Hippocampal formation (tissue), 2 donors: ENCODE data around the gene SPP2.

Source experiments
- DNase-seq, 2 donors: peaks; one replicate each; lab custom pipeline; 2025; lab: John Stamatoyannopoulos, UW

Gene SPP2

DNA sequence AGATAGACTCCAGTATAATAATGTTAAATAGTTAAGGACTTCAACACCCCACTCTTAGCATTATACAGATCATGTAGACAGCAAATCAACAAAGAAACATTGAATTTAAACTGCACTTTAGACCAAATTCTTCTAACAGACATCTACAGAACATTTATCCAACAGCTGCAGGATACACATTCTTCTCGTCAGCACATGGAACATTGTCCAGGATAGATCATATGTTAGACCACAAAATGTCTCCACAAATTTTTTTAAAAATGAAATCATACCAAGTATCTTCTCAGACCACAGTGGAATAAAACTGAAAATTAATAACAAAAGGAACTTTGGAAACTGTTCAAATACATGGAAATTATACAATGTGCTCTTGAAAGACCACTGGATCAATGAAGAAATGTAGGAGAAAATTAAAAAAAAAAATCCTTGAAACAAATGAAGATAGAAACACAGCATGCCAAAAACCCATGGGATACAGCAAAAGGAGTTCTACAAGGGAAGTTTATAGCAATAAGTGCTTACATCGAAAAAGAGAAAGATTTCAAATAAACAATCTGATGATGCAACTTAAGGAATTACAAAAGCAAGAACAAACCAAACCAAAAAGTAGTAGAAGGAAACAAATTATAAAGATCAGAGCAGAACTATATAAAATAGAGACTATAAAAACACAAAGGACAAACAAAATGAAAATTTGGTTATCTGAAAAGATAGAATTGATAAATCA, 12.3 kb upstream of the SPP2 start:
- no peak for DNase-seq

DNA sequence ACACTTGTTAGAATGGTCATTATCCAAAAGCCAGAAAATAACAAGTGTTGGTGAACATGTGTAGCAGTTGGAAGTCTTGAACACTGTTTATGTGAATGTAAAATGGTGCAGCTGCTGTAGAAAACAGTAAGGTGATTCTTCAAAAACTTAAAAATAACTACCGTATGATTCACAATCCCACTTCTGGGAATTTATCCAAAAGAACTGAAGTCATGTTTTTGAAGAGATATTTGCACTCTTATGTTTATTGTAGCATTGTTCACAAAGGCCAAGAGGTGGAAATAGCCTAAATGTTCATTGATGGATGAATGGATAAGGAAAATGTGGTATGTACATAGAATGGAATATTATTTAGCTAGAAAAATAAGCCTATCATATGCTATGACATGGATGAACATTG, 6.3 kb upstream of the SPP2 start:
- no peak for DNase-seq

DNA sequence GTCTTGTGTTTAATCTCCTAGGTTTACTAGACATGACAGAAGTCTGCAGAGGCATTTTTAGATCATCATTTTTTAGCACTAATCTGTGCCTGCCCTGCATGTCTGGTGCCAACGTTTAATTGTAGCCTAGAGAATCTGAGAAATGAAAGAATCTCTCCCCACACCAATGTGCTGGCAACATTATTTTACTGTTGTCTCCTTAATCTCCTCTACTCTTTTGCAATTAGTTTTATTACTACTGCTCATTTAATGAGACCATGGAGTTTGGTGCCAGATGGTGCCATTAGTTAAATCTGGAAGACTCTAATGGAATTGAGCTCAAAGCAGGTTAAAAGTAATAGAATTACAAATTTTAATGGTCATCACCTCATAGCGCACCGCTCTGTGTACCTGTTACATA, 4.0 kb upstream of the SPP2 start:
- no peak for DNase-seq

DNA sequence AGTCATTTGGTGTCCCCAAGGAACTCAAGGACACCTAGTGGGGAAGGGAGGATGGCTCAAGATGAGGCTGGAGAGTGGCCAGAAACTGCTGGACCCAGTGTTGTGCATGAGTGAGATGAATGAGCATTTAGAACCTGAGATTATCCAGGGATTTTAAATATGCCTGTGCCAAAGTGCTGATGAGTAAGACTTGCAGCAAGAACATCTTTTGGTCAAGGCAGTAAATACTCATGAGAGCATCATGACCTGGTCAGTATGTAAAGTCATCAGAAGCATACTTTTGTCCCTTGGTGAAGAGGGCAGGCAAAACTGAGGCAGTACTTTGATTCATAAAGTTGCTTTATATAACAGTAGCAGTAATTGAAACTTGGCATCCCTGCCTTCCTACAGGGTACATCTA, 3.1 kb upstream of the SPP2 start:
- DNase-seq, result no peak

DNA sequence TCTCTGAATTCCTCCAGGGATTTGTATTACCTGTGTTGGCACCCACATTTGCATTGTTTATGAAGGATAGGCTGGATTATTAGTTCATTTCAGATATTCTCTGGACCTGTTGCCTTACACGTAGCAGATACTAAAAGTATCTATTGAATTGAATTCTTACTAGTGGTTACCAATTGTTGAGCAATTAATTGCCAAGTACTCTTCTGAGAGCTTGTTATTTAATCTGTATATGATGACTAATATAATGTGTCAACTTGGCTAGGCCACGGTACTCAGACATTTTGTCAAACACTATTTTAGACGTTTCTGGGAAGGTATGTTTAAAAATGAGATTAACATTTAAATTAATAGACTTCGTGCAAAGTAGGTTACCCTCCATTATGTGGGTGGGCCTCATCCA, 2.5 kb upstream of the SPP2 start:
- DNase-seq, result no peak

DNA sequence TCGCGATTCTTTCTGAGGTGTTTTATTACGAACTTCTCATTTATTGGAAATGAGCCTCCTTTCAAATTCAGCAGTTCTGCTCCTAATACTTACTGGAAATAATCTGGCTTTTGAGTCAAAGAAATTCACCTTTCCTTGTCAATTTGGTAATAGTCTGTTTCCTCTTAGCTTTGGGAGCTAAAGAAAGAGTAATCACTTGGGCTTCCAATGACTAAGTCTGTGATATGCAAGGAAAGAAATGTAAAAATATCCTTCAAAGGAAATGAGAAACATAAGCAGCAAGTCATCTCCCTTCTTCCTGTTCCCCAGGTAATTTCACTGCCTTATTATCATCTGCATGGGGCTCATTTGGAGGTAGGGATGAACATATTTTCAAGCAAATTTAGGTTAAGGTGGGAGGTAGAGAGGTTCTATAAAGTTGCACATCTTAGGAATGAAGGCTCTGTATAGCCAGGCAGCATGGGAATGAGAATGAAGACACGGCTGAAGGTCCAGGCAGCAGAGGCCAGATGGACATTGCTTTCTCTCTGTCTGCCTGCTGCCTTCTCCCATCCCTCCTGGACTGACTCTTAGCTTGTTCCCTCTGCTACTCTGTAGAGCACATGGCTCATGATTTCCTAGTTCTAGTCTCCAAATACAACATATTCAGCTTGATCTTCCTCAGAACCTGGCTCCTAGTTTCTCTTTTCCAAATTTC, 1.0 kb downstream of the SPP2 start:
- DNase-seq, result no peak

DNA sequence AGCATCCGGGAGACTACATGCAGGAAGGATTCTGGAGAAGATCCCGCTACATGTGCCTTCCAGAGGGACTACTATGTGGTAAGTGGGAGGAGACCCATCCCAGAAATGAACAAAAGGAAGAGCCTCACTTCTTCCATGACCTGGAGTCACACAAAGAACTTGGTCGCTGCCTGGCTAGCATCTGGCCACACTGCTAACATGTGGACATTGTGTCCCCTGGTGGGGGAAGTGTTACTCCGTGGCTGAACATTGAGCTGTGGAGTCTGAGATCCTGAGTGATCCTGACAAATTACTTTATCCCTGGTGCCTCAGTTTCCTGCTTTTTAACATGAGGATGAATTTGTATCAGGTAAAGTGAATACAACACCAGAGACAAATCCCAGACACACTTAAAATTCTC, 8.4 kb downstream of the SPP2 start:
- no peak for DNase-seq

DNA sequence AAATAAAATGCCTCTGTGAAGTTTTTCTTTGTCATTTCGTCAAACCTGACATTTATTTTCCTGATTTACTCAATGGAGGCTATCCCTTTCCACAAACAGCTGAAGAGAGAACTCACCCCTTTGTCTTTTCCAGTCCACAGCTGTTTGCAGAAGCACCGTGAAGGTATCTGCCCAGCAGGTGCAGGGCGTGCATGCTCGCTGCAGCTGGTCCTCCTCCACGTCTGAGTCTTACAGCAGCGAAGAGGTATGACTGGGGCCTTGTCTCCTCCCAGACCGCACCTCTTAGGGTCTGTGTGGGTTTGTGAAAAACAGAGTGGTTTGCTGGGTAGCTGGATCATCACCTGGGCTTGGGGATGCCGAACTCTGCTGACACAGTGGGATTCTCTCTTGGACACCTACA, 9.7 kb downstream of the SPP2 start:
- DNase-seq, result no peak

DNA sequence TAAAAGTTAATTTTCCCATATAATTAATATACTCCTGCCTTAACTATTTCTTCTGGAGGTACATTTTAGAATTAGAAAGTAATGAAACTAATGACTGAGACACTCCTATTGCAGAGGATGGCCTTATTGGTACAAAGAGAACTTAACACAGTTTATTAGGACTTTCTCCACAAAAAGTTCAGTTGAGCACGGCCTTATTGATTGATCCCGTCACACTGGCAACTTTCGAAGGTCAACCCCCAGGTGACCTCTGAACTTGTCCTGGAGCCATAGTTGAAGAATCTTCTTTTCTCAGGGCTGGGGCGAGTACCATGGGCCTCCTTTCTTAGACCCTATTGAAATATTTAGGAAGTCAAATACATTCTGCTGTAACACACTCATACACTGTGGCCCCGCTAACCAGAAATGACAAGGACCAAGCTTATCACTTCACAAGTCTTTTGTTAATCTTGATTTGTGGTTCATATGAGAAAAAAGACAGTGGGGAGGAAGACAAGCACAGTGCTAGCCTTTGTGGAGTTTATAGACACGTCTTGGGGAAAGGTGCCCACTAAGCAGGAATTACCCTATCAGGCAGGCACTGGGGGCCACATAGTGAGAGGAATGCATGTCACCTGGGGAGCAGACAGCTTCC, 11.2 kb downstream of the SPP2 start:
- no peak for DNase-seq

DNA sequence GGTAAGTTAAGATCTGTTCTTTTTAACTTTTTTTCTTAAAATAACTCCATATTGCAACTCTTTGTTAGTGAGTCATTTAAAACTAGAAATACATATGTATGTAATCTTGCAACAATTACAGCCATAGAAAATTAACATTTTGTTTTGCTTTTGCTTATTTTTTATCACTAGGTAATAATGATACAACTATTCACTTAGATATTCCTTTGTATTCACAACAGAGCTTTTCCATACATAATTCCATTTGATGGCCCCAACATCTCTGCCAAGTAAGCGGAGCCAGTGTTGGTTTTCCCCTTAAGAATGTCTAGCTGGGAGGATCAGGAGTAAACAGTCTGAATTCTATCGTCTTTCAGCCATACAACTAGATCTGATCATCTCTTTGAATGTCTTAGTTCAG, 16.1 kb downstream of the SPP2 start:
- DNase-seq, result no peak

DNA sequence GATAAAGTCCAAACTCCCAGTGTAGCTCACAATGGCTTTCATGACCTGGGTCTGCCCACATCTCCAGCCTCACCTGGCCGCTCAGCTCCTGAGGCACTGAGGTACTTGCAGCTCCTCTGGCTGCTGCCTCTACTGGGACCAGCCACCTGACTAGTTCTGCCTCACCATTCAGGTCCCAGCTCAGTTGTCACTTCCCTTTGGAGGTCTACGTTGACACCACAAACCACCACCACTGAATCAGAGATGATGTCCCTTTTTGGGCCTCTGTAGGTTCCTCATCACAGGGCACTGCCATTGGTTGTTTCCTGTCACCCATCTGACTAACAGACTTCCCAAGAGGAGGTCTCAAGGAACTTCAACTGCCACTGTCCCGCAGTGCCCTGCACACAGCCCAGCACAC, 21.2 kb downstream of the SPP2 start:
- DNase-seq, result no peak

DNA sequence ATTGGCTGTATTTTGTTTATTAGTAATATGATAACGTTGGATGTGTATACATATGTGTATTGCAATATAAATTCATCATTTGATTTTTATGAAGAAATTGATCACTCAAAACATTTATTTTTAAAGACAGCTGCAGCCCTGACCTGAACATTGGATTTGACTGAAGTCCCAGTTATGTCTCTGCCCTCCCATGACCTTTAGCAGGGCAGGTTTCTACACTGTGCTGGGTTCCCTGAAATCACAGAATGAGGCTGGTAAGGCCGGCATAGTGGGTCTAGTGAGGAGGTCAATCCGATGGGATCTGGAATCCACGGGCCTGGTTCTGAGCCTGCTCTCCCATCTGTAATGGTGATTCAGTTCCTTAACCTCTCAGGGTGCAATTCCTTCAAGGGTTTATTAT, 22.0 kb downstream of the SPP2 start:
- no peak for DNase-seq

DNA sequence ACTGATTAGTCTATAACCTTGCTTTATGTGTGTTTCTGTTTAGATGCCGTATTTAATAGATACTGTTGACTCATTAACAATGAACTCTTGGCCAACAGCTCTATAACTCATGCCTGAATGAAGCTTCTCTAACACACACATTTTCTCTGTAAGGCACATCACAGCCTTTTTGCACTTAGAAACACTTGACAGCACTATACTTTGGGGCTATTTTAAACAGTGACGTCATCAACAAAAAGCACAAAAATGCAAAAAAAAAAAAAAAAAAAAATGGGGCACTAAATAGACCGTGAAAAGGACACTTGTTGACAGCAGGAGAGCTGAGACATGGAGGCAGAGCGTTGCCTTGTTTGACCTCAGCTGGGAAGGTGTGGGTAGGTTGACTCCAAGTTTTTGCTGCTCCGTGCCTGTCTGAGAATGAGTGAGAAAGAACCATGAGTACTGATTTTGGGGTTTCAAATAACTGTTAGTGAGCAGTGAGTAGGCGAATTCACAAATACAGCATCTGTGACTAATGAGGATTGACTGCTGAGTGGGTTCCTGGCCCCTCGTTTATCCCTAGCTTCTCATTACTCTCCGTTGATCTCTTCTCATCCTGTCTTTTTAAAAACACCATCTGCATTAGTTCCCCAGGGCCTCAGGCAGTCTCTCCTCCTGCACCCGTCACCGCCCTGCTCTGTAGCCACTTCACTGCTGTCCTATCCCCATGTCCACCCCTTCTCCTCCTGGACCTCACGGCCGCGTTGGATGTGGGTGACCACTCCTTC, 24.4 kb downstream of the SPP2 start:
- DNase-seq, result no peak

DNA sequence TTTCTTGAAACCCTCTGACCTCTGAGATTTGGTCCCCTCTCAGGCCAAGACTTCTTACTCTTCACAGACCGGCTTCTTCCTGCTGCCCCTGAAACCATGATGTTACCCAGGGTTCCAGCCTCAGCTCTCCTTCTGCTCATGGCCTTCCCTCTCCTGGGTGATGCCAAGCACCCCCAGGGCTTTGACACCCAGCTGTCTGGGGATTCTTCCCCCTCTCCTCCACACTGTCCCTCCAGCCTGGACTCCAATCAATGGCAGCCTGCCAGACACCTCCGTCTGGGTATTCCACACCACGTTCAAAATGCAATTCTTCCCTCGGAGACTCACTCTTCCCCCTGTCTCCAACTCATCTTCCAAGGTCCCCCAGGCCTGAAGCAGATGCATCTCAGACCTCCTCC, 25.0 kb downstream of the SPP2 start:
- no peak for DNase-seq

DNA sequence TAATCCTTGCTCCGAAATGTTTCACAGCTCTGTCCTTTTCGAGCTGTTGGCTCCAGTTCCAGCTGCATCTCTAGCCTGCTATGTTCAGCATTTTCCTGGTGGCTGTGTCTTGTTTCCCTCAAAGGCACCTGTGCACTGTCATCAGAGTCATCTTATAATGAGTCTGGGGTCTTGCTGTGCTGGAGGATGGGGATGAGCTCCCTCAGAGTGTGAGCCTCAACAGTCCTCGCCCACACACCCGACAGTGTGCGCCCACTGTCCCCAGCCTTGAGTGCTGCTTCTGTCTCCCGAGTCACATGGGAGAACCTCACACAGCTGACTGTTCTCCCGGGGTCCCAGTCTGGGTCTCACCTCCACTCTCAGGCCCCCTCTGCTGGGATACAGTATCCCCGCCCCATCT, 25.4 kb downstream of the SPP2 start:
- no peak for DNase-seq

DNA sequence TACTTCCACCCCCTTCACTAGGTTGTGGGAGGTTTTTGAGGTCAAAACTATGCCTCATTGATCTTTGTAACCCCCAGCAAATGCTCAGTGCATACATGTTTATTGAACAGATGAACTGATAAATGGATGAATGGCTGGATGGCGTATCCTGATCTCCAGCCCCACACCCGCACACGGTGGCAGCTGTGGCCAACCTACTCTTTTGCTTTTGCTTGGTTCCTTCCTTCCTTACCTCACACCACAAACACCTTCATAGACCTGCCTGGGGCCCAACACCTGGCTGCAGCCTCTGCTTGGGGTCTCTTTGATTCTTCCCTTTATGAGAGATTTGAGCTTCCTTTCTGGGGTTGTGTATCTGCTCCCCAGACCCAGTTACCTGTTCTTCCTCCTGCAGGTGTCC, 25.9 kb downstream of the SPP2 start:
- no peak for DNase-seq

DNA sequence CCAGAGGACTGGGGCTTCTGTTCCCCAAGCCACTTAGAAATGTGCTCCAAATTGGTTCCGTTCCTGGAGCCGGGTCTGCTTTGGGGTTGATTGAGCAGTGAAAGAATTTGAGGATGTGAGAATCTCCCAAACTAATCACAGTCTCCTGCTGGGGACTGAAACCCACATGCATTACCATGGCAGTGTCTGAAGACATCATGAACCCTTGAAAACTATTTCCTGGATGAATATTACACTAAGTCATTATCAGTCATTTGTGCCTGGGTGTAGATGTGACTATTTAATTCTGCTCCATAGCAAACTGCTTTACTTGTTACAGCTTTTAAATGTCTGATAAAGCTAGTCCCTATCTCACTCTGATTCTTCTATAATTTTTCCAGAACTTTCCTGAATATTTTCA, 27.6 kb downstream of the SPP2 start:
- DNase-seq, result no peak

DNA sequence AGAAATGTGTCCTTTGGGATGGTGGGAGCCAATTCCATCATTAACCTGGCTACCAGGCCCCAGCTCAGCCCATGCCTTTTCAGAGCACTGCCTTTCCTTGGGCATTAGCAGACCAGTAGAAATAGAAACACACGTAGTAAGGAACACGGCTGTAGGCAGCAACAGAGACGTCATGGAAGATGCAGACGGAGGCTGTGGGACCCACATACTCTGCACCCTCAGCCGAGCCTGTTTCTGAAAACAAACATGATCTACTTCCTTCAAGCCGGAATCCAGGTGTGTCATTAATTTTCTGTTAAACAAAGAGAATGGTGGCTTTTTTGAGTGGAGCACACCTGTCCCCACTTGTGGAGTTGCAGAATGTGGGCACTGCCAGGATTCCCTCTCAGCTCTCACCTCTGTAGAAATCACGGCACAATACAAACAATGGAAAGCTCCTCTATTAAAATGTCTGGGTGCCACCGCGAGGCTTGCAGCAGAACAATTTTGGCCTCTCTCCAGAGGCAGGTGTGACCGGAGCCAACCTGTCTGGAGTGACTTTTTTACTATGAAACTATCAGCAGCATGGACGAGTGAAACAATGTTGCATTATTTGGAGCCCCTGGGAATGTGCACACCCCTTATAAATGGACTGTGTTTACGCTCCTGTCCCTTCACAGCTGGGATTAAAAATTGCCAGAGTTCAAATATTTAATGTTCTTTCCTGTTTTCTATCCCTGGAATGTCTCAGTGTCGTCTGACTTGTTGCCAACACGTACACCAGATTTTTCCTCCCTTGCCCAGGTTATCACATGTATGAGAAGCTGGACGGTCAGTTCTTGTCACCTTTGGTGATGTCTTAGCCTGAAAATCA, 31.7 kb downstream of the SPP2 start:
- DNase-seq, result no peak

DNA sequence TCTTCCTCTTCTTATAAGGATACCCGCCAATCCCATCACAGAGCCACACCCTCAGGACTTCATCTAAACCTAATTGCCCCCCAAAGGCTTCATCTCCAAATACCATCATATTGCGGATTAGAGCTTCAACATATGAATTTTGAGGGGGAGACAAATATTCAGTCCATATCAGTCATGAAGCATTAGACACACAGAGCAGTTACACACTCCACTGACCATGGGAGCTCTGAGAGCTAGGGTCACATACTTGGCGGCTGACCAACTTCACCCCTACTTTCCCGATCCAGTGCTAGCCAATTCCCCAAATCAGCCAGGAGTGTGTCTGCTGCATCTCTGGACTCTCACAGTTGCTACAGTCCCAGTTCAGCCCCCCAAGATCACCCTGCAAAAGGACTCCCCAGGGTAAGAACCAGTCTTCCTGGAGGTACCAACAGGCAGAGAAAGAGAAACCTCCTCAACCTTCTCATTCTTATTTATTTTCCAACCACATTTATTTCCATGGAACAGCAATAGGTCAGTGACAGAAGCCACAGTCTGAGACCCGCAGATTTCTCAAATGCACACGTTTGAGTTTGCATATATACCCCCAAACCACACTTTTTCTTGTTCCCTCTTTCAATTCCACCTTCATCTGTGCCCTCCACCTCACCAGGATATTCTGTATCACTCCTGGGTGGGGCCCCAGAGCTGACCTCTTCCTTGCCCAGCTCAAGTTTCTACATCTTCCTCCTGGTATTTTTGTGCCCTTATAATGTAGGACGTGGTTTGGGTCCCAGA, 33.3 kb downstream of the SPP2 start:
- no peak for DNase-seq

DNA sequence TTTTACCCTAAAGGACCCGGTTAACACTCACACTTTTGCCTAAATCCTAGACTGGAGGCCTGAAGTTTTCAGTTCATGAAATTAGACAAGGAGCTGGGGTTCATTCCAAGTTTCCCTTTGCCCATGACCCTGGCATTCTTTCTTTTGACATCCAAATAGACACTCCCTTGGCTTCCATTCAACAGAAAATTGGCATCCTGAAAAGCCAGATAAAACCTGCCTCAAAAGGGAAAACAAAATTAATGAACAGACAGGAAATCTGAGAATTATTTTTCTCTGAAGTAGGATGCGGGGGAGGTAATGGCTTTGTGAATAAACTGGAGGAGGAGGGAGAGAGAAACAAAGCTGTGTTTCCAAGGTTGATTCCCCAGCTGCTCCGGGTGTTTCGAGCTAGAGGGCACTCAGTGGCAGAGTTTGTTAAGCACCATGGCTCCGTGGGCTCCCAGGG, 41.0 kb downstream of the SPP2 start:
- no peak for DNase-seq

DNA sequence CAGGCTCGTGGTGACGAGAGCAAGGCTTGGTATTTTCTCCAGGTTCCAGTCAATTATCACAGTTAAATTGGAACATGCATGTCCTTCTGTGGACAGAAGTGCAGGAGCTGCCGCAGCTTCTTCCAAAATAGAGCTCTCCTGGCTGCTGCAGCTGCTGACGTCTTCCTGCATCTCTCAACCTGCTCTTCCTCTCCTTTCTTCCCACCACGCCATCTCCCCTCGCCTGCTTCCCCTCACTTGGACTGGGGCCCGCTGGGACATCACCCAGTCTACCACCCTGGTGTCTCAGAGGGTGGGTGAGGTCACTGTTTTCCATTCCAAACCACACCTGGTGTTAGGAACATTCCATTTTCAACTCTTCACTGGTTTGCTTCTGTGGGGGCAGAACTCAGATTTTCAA, 41.4 kb downstream of the SPP2 start:
- DNase-seq, result no peak
